G401 (cell line): ENCODE data around the gene ZNF143. TPM values are rescaled to one million over a fixed set of nuclear protein-coding genes. Genes with fewer than 3 reads are reported as not detected.

Experiments
- DNase-seq: peaks from one replicate; pipeline ENCODE4 v3.0.0-alpha.2; 2015; ENCODE audit warnings: low spot score
- in situ Hi-C: cut with HindIII; loops from 2 replicates; pipeline ENCODE4 v1.10.0; 2016; ENCODE audit warnings: low sequenced_read_pairs, mixed read lengths
- total RNA-seq: library from RNA; depleted of rRNA; stranded (reverse); fragments of >200 nt; shearing (Covaris generic); gene quantifications from 2 replicates; pipeline ENCODE4 v1.2.3, GENCODE V29; 2014; rRNA removed

The ZNF143 gene
- total RNA-seq, 1 experiment from 2014 or later, result 24.5 TPM

DNA sequence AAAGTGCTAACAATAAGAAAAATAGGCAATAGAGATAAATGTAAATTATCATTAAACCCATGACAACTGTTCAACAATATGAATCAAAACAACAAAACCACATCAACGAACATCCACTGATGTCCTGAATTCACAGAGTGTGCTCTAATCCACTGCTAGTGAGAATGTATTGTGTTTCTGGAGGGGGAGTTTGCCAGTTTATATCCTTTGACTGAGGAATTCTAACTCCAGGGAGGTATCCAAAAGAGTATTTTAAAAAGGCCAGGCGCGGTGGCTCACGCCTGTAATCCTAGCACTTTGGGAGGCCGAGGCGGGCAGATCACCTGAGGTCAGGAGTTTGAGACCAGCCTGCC lies 110.9 kb downstream of the ZNF143 start:
- DNase-seq, result no peak
- in situ Hi-C loops, result no loop called here

DNA sequence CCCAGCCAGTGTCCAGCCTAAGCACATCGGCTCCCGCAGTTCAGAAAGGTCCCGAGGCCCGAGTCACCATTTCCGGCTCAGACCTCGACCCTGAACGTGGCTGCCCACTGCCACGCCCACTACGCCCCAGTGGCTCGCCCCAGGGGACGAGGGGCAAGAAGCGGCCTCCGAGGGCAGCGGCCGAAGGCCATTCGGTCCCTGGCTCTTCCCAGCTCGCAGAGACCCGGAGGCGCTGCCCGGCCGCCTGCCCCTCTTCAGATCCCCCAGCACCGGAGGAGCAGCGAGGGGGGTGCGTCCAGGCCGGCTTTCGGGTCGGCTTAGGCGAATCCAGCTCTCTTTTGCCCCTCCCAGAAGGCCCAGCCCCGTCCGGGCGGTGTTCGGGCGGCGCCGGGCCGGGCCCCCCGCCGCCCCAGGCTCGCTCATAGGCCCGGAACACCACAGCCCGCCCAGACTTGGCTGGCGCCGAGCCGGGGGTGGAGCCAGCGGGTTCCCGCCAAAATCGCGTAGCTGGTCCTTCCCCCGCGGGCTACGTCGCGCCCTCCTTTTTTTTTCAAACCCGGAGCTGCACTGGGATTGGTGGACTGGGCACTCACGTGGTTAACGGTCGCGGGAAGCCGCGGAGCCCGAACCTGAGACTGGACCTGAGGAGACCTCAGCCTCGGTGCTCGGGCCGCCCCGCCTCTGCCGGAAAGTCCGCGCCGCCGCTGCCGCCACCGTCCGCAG lies 112.4 kb downstream of the ZNF143 start, which contains the start of gene WEE1:
Gene WEE1, plus strand, starts transcription at position 619 of the 723 bp plus-strand sequence. CDS start 264 bp downstream, outside the sequence.
- DNase-seq, result peak; percentile 94
- in situ Hi-C loops, result no loop called here

DNA sequence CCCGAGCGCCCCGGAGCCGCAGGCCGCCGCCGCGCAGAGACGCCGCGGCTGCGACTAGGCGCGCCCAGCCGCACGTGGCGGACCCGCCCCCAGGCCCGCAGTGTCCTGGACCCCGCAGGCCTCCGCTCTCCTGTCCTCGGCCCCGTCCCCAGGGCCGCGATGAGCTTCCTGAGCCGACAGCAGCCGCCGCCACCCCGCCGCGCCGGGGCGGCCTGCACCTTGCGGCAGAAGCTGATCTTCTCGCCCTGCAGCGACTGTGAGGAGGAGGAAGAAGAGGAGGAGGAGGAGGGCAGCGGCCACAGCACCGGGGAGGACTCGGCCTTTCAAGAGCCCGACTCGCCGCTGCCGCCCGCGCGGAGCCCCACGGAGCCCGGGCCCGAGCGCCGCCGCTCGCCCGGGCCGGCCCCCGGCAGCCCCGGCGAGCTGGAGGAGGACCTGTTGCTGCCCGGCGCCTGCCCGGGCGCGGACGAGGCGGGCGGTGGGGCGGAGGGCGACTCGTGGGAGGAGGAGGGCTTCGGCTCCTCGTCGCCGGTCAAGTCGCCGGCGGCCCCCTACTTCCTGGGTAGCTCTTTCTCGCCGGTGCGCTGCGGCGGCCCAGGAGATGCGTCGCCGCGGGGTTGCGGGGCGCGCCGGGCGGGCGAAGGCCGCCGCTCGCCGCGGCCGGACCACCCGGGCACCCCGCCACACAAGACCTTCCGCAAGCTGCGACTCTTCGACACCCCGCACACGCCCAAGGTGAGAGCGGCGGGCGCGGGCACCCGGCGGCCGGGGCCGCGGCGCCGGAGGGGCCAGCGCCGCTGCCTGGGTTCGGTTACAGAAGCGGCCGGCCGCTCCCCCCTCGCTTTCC lies 113.2 kb downstream of the ZNF143 start:
- DNase-seq, result peak; percentile 13
- in situ Hi-C loops, result no loop called here

DNA sequence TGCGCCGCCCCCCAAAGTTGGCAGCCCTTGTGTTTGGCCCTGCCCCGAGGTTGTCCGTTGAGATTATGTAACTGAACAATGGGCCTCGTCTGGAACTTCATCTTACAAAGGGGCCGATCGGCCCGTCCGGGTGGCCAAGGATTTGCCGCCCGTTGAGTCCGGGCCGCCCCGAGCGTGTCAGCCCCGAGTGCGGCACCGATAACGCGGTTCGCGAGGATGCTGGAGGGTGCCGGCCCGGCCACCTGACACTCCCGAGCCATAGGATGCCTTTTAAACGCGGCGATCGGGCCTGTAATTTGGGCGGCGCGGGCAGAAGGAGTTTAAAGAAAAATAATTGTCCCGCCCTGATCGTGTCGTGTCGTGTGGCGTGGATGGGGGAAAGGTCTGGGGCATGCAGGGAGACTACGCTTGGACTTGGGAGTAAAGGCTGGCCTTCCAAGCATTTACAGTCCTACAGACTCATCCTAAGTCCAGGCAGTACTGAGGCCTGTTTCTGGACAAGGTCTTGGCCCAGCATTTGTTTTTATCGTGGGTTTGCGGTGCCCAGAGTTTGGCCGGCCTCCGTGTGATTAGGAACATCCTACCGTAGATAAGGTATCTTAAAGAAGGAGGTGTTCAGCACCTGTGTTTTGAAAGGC lies 113.9 kb downstream of the ZNF143 start:
- DNase-seq, result peak; percentile 40
- in situ Hi-C loops, result no loop called here

DNA sequence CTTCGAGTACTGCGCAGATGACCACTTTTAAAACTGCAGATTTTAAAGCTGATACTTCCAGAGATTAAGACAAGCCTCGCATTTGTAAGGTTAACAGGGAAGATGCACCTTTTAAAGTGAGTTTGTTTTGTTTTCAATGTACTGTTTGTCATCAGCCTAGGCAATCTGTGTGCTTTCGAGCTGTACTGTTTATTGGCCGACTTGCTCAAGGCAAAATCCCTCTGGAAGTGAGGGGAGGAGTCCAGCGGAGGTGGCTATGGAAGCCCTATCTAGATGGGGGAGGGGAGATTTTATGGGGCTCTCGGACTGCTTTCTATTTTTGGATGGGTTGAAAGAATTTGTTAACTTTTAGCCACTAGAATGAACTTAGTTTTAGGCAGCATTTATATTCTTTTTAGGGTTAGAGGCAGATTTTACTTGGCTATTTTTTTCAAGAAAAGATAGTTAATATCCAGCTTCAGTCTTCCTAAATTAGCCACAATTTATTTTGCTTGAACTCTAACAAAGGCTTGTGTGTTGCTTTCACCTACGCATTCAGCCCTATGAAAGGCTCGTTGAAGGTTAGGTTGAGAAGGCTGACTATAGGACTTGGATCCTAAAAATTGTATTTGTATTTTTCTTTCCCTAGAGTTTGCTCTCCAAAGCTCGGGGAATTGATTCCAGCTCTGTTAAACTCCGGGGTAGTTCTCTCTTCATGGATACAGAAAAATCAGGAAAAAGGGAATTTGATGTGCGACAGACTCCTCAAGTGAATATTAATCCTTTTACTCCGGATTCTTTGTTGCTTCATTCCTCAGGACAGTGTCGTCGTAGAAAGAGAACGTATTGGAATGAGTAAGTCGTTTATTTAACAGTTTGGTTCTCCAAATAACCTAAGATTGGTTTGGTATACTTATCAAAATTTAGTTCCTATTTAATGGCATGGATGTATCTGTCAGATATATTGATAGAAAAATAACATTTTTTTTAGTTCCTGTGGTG lies 114.7 kb downstream of the ZNF143 start:
- in situ Hi-C loops, result no loop called here
- DNase-seq, result peak; percentile 65

DNA sequence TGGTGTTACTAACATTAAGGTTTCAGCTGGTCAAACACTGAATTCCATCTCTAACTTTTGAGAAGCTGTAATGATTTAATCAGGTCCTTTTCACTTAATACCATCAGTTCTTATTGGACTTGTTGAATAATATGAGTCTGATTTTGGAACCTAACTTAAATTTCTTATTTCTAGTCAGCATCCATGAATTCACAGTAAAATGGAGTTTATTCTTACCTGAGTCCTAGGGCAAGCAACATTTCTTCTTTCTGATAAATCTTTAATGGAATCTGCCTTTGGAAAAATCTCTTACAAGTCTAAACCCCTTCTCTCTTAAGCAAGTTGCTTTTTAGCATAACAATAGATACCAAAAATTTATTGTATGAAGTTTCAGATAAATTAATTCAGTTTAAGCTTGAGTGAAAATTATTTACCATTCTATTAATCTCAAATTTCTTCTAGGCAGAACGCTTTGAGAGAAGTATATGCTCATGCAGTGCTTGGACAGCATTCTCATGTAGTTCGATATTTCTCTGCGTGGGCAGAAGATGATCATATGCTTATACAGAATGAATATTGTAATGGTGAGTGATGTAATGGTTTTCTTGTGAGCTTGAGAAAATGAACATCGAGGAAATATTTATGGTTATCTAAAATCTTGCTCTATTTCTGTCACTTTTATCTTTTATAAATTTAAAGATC lies 116.0 kb downstream of the ZNF143 start:
- no peak for DNase-seq
- in situ Hi-C loops, result no loop called here

DNA sequence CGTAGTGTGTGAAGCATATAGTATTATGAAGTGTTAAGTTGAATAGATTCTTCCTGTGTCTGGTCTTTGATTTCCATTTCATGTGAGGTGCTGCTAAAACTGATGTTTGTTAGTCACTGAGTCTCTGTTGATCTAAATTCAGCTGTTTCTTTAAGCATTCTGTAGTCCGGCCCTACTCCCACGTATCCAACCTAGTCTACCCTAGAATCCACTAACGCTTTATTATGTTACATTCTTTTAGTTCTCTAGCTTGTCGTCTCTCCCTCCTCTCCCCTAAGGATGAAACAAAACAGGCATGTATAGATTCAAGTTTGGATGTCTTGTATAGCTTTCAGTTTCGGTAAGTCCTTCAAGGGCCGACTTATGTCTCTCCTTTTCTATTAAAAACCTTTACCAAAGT lies 116.7 kb downstream of the ZNF143 start:
- no peak for DNase-seq
- in situ Hi-C loops, result no loop called here

Other genes starting within 250 kb of the ZNF143 start
- gene DENND5A, start 195.7 kb upstream of the ZNF143 start, total RNA-seq, result 60.9 and 72.0 TPM in 2 replicates
- 66.2 and 82.8 TPM in 2 replicates for gene TMEM41B, start 146.4 kb upstream of the ZNF143 start, total RNA-seq
- gene IPO7, start 76.4 kb upstream of the ZNF143 start, total RNA-seq, result 179 and 272 TPM in 2 replicates
- 65.9 and 90.7 TPM in 2 replicates for gene WEE1, start 112.7 kb downstream of the ZNF143 start, total RNA-seq
- gene SWAP70, start 203.1 kb downstream of the ZNF143 start, total RNA-seq, result 28.9 and 45.9 TPM in 2 replicates